ENCODE results near the gene AGBL5. TPM values are rescaled to one million over a fixed set of nuclear protein-coding genes. Genes with fewer than 3 reads are reported as not detected.
"Not testable (repeated sequence)": the region's sequence is repeated elsewhere in the genome, so short reads cannot be mapped to it uniquely, and the experiment has no call there.

Gene AGBL5
- total RNA-seq, 4 donors from 2014 or later, result 12.1 to 14.4 (median 14.3) TPM

GRCh38 chr2:27071990-27072830 lies 20.7 kb downstream of the AGBL5 start:
- Histone ChIP-seq H3K27me3 (no peaks in the 10 kb centered on the region), H3K4me1 (peaks cover 0 to 74% (median 22%) of the 10 kb centered on the region in 4 donors), H3K27ac (peak overlapping the region; percentile 81 to 98 (median 93)), H3K4me3 (peak overlapping the region; percentile 77 to 93 (median 88)), H3K9me3 (no peaks in the 10 kb centered on the region), H3K36me3 (peaks cover 0 to 25% (median 0%) of the 10 kb centered on the region in 3 donors)
- TF ChIP-seq POLR2A (IDR thresholded peaks at IDR 0.05) (no peak), EP300 (IDR thresholded peaks at IDR 0.05) (no peak)
- TF ChIP-seq, protein P1, sequence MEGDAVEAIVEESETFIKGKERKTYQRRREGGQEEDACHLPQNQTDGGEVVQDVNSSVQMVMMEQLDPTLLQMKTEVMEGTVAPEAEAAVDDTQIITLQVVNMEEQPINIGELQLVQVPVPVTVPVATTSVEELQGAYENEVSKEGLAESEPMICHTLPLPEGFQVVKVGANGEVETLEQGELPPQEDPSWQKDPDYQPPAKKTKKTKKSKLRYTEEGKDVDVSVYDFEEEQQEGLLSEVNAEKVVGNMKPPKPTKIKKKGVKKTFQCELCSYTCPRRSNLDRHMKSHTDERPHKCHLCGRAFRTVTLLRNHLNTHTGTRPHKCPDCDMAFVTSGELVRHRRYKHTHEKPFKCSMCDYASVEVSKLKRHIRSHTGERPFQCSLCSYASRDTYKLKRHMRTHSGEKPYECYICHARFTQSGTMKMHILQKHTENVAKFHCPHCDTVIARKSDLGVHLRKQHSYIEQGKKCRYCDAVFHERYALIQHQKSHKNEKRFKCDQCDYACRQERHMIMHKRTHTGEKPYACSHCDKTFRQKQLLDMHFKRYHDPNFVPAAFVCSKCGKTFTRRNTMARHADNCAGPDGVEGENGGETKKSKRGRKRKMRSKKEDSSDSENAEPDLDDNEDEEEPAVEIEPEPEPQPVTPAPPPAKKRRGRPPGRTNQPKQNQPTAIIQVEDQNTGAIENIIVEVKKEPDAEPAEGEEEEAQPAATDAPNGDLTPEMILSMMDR (IDR thresholded peaks at IDR 0.05), result no peak
- 2 to 5% methylated on average over 34 of the region's 34 CpGs for WGBS, 2 donors
- DNase-seq (ENCODE audit: low spot score in 2 of 2), result no peak

- no peaks in the 10 kb centered on the region for H3K27me3 ChIP-seq
- DNase-seq (ENCODE audit: low spot score in 2 of 2), result no peak
- H3K36me3 ChIP-seq, result peaks cover 0 to 18% (median 0%) of the 10 kb centered on the region in 3 donors
- H3K4me3 ChIP-seq, result no peak overlapping the region
- 66 to 69% methylated on average over 5 of the region's 5 CpGs for WGBS, 2 donors
- TF ChIP-seq, protein P1 (IDR thresholded peaks at IDR 0.05), result no peak
- TF ChIP-seq EP300 (IDR thresholded peaks at IDR 0.05), result no peak
- TF ChIP-seq POLR2A (IDR thresholded peaks at IDR 0.05), result no peak
- H3K4me1 ChIP-seq, result peaks cover 0 to 70% (median 25%) of the 10 kb centered on the region in 4 donors
- no peaks in the 10 kb centered on the region for H3K9me3 ChIP-seq
- H3K27ac ChIP-seq, result peak overlapping the region; percentile 81 to 98 (median 93)
Measured at GRCh38 chr2:27072920-27073319, 21.5 kb downstream of the AGBL5 start.

- Histone ChIP-seq H3K9me3 (no peaks in the 10 kb centered on the region), H3K4me1 (peaks cover 0 to 70% (median 28%) of the 10 kb centered on the region in 4 donors), H3K27me3 (no peaks in the 10 kb centered on the region), H3K27ac (peak overlapping the region in 2 of 4 donors; percentile 57 to 71), H3K4me3 (no peak overlapping the region), H3K36me3 (peaks cover 0 to 10% (median 0%) of the 10 kb centered on the region in 3 donors)
- WGBS, 2 donors, result 19 to 23% methylated on average over 2 of the region's 2 CpGs
- TF ChIP-seq, protein P1 (IDR thresholded peaks at IDR 0.05), result no peak
- TF ChIP-seq EP300 (IDR thresholded peaks at IDR 0.05) (no peak), POLR2A (IDR thresholded peaks at IDR 0.05) (no peak)
- DNase-seq (ENCODE audit: low spot score in 2 of 2), result no peak
Measured at GRCh38 chr2:27073782-27074181, 22.3 kb downstream of the AGBL5 start.

DNA sequence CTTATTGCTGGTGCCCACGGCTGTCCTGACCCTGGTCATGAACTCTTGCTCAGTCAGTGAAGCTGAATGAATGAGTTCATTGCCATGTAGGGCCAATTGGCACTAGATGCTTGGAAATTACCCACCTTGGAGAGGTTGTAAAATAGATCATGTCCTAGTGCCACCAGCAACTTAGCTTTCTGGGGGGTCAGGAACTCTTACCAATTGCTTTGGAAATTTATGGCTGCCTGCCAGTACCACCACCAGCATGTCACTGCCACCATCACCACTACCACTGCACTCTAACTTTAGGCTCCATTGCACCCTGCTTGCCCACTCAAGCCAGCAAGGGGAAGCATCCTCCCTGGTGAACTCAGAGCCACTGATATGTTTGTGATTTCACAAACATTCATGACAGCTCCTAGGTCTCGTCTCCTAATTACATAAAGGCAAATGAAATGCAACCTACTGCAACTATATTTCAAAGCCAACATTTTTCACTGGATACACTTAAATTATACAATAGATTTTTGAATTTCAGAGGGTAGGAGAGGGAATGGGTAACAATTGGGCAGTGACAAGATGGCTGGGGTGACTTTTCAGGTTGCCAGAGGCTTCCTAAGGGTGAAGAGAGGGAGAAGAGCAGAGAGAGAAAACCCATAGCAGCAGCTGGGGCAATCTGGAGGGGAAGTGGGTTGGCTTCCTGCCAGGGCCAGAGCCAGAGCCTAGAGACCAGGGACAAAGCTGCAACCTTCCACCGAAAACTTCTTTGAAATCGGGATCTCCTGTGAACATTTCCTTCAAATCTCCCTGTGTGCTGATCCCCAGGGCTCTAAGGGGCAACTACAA lies 23.5 kb downstream of the AGBL5 start:
- H3K4me1 ChIP-seq, result peaks cover 0 to 70% (median 36%) of the 10 kb centered on the region in 4 donors
- WGBS, 2 donors, result 54 to 59% methylated on average over 4 of the region's 4 CpGs
- no peaks in the 10 kb centered on the region for H3K27me3 ChIP-seq

GRCh38 chr2:27075566-27075871 lies 24.1 kb downstream of the AGBL5 start:
- Histone ChIP-seq H3K4me1 (peaks cover 0 to 70% (median 36%) of the 10 kb centered on the region in 4 donors), H3K27ac (peak overlapping the region in 1 of 4 donors; percentile 94)
- not testable (repeated sequence) for H3K4me3 ChIP-seq; H3K27me3 ChIP-seq; DNase-seq (ENCODE audit: low spot score in 2 of 2); H3K9me3 ChIP-seq; H3K36me3 ChIP-seq
- 80 to 84% methylated on average over 6 of the region's 6 CpGs for WGBS, 2 donors

More for the DNA sequence above, 23.5 kb downstream of the AGBL5 start:
- DNase-seq (ENCODE audit: low spot score in 2 of 2), result no peak
- H3K4me3 ChIP-seq, result no peak overlapping the region
- TF ChIP-seq, protein P1 (IDR thresholded peaks at IDR 0.05), result no peak
- TF ChIP-seq EP300 (IDR thresholded peaks at IDR 0.05) (no peak), POLR2A (IDR thresholded peaks at IDR 0.05) (no peak)
- H3K36me3 ChIP-seq, result no peaks in the 10 kb centered on the region
- H3K9me3 ChIP-seq, result no peaks in the 10 kb centered on the region
- no peak overlapping the region for H3K27ac ChIP-seq
